Ishikawa (cell line): Measurements from ENCODE around the gene INPP4B.

Experiments
- CEBPB ChIP-seq: IDR thresholded peaks from 2 replicates; pipeline ENCODE4 v1.6.1; 2012
- CREB1 ChIP-seq: IDR thresholded peaks from 2 replicates; pipeline ENCODE4 v1.6.1; 2012; ENCODE audit warnings: low read depth
- EP300 ChIP-seq: IDR thresholded peaks from 2 replicates; pipeline ENCODE4 v1.6.1; 2012; ENCODE audit warnings: borderline replicate concordance
- RAD21 ChIP-seq: IDR thresholded peaks from 2 replicates; pipeline ENCODE4 v1.6.1; 2012; ENCODE audit warnings: low read depth
- TCF12 ChIP-seq: IDR thresholded peaks from 2 replicates; pipeline ENCODE4 v1.6.1; 2012; ENCODE audit warnings: low read depth
- TEAD4 ChIP-seq: IDR thresholded peaks from 2 replicates; pipeline ENCODE4 v1.6.1; 2012
- YY1 ChIP-seq: IDR thresholded peaks from 2 replicates; pipeline ENCODE4 v1.6.1; 2012; ENCODE audit warnings: low read depth
- TF ChIP-seq, protein P1 (sequence below): IDR thresholded peaks from 2 replicates; pipeline ENCODE4 v1.6.1; 2012
- TF ChIP-seq, protein P2 (sequence below): IDR thresholded peaks from 2 replicates; pipeline ENCODE4 v1.6.1; 2012; ENCODE audit warnings: low read depth, mild to moderate bottlenecking

DNA sequence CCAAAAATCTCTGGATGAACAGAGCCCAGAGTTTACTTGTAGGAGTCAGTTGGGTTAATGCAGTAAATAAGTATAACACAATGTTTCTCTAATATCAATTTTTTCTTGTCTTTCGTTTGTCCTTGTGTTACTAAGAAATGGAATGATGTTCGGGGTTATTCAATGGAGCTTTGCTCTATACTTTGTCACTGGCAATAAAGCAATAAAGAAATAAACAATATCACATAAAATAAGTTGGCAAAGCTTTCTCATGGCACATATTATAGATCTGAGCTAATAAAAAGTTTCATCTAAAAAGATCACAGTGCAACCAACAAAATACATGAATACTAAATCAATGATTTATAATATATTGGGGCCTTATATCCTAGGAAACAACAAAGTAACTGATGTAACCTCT lies 32.7 kb downstream of the INPP4B start:
- TF ChIP-seq TEAD4 (no peak), YY1 (no peak), RAD21 (no peak), CREB1 (no peak), EP300 (no peak), CEBPB (no peak), TCF12 (no peak)
- TF ChIP-seq, protein P1, sequence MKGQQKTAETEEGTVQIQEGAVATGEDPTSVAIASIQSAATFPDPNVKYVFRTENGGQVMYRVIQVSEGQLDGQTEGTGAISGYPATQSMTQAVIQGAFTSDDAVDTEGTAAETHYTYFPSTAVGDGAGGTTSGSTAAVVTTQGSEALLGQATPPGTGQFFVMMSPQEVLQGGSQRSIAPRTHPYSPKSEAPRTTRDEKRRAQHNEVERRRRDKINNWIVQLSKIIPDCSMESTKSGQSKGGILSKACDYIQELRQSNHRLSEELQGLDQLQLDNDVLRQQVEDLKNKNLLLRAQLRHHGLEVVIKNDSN: no peak
- TF ChIP-seq, protein P2, sequence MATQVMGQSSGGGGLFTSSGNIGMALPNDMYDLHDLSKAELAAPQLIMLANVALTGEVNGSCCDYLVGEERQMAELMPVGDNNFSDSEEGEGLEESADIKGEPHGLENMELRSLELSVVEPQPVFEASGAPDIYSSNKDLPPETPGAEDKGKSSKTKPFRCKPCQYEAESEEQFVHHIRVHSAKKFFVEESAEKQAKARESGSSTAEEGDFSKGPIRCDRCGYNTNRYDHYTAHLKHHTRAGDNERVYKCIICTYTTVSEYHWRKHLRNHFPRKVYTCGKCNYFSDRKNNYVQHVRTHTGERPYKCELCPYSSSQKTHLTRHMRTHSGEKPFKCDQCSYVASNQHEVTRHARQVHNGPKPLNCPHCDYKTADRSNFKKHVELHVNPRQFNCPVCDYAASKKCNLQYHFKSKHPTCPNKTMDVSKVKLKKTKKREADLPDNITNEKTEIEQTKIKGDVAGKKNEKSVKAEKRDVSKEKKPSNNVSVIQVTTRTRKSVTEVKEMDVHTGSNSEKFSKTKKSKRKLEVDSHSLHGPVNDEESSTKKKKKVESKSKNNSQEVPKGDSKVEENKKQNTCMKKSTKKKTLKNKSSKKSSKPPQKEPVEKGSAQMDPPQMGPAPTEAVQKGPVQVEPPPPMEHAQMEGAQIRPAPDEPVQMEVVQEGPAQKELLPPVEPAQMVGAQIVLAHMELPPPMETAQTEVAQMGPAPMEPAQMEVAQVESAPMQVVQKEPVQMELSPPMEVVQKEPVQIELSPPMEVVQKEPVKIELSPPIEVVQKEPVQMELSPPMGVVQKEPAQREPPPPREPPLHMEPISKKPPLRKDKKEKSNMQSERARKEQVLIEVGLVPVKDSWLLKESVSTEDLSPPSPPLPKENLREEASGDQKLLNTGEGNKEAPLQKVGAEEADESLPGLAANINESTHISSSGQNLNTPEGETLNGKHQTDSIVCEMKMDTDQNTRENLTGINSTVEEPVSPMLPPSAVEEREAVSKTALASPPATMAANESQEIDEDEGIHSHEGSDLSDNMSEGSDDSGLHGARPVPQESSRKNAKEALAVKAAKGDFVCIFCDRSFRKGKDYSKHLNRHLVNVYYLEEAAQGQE: no peak
